ENCODE measurements around the gene VAMP2.
A peak's percentile ranks its signal among the peaks of the same experiment; 100 is the strongest.

DNA sequence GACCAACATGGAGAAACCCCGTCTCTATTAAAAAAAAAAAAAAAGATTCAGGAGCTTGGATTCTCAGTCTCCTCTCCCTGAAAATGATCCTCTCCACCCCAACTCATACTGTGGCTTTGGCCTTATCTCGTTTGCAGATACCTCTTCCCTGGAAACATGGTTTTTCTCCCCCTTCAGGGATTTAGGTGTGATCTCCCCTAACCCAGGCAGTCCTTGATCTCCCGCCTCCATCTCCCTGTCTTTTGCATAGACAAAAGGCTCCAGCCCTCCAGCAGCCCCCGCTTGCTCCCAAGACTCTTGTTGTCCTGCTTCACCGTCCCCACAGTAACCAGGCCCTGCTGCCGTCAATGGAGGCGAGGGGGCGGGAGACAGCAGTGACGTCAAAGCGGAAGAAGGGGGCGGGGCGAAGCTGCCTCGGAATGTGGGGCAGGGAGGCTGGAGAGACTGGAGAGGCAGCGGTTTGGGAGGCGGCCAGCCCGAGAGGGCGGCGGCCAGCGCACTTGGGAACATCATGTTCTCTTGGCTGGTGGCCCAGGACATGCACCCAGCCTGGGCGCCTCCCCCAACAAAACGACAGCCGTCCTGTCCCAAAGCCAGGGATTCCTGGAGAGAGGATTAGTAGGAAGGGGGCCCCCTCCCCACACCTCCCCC, 8.7 kb downstream of the VAMP2 start:
- TF ChIP-seq SIN3A (IDR thresholded peaks at IDR 0.05; ENCODE audit: borderline replicate concordance, insufficient read depth, low read length) (peak; percentile 72; the same call in 1 of the 2 replicates), POLR2AphosphoS5 (IDR thresholded peaks at IDR 0.05; ENCODE audit: low read depth, low read length) (peak; percentile 68; the same call in 1 of the 2 replicates), TAF1 (IDR thresholded peaks at IDR 0.05; ENCODE audit: borderline replicate concordance, insufficient read depth, low read length) (0 out of 2 replicates have a peak, but pooled peaks have one; percentile 40), FOXP2 (optimal IDR thresholded peaks at IDR 0.05; ENCODE audit: borderline replicate concordance, extremely low read depth, extremely low read length, insufficient read depth) (no peak)
- TF ChIP-seq, protein P1, sequence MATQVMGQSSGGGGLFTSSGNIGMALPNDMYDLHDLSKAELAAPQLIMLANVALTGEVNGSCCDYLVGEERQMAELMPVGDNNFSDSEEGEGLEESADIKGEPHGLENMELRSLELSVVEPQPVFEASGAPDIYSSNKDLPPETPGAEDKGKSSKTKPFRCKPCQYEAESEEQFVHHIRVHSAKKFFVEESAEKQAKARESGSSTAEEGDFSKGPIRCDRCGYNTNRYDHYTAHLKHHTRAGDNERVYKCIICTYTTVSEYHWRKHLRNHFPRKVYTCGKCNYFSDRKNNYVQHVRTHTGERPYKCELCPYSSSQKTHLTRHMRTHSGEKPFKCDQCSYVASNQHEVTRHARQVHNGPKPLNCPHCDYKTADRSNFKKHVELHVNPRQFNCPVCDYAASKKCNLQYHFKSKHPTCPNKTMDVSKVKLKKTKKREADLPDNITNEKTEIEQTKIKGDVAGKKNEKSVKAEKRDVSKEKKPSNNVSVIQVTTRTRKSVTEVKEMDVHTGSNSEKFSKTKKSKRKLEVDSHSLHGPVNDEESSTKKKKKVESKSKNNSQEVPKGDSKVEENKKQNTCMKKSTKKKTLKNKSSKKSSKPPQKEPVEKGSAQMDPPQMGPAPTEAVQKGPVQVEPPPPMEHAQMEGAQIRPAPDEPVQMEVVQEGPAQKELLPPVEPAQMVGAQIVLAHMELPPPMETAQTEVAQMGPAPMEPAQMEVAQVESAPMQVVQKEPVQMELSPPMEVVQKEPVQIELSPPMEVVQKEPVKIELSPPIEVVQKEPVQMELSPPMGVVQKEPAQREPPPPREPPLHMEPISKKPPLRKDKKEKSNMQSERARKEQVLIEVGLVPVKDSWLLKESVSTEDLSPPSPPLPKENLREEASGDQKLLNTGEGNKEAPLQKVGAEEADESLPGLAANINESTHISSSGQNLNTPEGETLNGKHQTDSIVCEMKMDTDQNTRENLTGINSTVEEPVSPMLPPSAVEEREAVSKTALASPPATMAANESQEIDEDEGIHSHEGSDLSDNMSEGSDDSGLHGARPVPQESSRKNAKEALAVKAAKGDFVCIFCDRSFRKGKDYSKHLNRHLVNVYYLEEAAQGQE (IDR thresholded peaks at IDR 0.05; ENCODE audit: insufficient read depth in 1 of 2, low read depth in 2 of 2, low read length in 2 of 2) = no peak
